Glutamatergic neuron (in vitro differentiated cells): ENCODE measurements around the gene TNS3. TPM values are rescaled to one million over a fixed set of nuclear protein-coding genes. Genes with fewer than 3 reads are reported as not detected.

Source experiments
- DNase-seq: peaks from one replicate; pipeline ENCODE4 v3.0.0; 2022
- H3K27ac Mint-ChIP-seq: one replicate; pipeline ENCODE4 v1.8.0; 2020; ENCODE audit warnings: mild to moderate bottlenecking, mixed read lengths, inconsistent platforms; ENCODE audit not compliant: unreplicated experiment
- H3K27me3 Mint-ChIP-seq: one replicate; pipeline ENCODE4 v1.8.0; 2020; ENCODE audit warnings: mild to moderate bottlenecking, moderate library complexity, mixed read lengths, inconsistent platforms; ENCODE audit not compliant: unreplicated experiment
- H3K36me3 Mint-ChIP-seq: one replicate; pipeline ENCODE4 v1.8.0; 2020; ENCODE audit warnings: mild to moderate bottlenecking, mixed read lengths, inconsistent platforms; ENCODE audit not compliant: unreplicated experiment
- H3K4me1 Mint-ChIP-seq: one replicate; pipeline ENCODE4 v1.8.0; 2020; ENCODE audit warnings: mild to moderate bottlenecking, low read depth, mixed read lengths, inconsistent platforms; ENCODE audit not compliant: unreplicated experiment
- H3K4me3 Mint-ChIP-seq: one replicate; pipeline ENCODE4 v1.8.0; 2020; ENCODE audit warnings: mild to moderate bottlenecking, mixed read lengths, inconsistent platforms; ENCODE audit not compliant: unreplicated experiment
- H3K9me3 Mint-ChIP-seq: one replicate; pipeline ENCODE4 v1.8.0; 2020; ENCODE audit warnings: mild to moderate bottlenecking, moderate library complexity, mixed read lengths, inconsistent platforms; ENCODE audit not compliant: unreplicated experiment
- total RNA-seq: library from RNA; stranded (reverse); fragmentation: NEBNext Ultra II Directional; extraction: Animal tissue kit (Norgen Biotek cat#: 25700); gene quantifications from one replicate; pipeline ENCODE4 v1.2.1, GENCODE V29; 2021; ENCODE audit not compliant: unreplicated experiment
- TF ChIP-seq, protein P1 (sequence below): fragments of 200-600 bp; sonication (generic); IDR thresholded peaks from one replicate; pipeline ENCODE4 v1.5.0; 2021; ENCODE audit not compliant: partially characterized antibody, unreplicated experiment

TNS3 gene
- total RNA-seq, 1 donor from 2014 or later = 3.8 TPM

DNA sequence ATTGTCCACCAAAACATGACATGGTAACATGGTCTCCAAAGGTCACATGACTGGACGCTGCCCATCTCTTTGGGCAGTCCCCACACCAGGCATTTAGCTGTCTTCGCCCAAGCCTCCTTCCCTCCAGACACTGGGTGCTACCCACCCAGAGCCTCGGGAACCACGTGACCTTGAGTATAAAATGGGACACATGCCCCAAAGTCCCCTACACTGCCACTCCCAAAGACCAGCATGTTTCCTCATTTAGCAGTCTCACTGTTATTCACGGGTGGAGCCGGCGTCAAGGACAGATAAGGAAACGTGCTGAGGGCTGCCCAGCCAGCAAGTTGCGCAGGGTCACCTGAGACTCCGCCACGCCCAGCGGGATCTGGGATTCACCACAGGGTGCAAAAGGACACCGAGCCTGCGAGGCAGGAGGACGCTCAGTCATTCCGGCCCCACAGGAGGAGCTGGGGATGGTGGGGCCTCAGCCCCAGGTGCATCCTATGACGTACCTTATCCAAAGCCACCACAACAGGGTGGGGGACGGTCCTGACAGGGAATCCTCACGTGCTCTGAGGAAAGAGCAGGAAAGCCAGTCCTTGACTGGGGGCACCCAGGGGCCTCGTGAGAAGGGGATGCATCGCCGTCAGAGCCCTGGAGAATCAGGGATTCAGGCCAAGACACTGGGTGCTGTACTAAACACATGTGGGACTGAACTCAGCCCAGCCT lies 226.9 kb downstream of the TNS3 start:
- H3K27me3 Mint-ChIP-seq = peaks cover 2% of the 10 kb centered on the region
- no peak overlapping the region for H3K4me3 Mint-ChIP-seq
- TF ChIP-seq, protein P1, sequence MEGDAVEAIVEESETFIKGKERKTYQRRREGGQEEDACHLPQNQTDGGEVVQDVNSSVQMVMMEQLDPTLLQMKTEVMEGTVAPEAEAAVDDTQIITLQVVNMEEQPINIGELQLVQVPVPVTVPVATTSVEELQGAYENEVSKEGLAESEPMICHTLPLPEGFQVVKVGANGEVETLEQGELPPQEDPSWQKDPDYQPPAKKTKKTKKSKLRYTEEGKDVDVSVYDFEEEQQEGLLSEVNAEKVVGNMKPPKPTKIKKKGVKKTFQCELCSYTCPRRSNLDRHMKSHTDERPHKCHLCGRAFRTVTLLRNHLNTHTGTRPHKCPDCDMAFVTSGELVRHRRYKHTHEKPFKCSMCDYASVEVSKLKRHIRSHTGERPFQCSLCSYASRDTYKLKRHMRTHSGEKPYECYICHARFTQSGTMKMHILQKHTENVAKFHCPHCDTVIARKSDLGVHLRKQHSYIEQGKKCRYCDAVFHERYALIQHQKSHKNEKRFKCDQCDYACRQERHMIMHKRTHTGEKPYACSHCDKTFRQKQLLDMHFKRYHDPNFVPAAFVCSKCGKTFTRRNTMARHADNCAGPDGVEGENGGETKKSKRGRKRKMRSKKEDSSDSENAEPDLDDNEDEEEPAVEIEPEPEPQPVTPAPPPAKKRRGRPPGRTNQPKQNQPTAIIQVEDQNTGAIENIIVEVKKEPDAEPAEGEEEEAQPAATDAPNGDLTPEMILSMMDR = no peak
- DNase-seq = no peak
- H3K27ac Mint-ChIP-seq = no peak overlapping the region
- peaks cover 4% of the 10 kb centered on the region for H3K9me3 Mint-ChIP-seq
- peaks cover 4% of the 10 kb centered on the region for H3K4me1 Mint-ChIP-seq
- no peaks in the 10 kb centered on the region for H3K36me3 Mint-ChIP-seq

DNA sequence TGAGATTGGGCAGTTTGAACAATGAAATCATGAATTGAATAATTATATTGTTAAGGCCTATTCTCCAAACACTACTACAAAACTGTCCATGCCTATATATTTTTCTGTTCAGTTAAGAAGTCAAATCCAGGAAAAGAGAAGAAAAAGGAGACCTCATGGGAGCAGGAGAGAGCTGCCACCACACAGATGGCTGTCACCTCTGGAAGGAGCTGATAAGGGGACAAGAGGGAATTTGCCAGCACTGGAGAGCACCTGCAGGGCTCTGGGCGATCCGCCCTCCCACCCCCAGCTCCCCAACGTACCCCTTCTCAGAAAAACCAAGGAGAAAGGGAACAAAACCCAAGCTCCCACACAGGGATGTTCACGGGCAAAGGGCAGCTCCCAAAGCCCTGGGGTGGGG lies 227.8 kb downstream of the TNS3 start:
- no peaks in the 10 kb centered on the region for H3K36me3 Mint-ChIP-seq
- TF ChIP-seq, protein P1 = no peak
- H3K9me3 Mint-ChIP-seq = peaks cover 3% of the 10 kb centered on the region
- no peak overlapping the region for H3K27ac Mint-ChIP-seq
- no peak for DNase-seq
- H3K4me1 Mint-ChIP-seq = peaks cover 7% of the 10 kb centered on the region
- no peak overlapping the region for H3K4me3 Mint-ChIP-seq
- H3K27me3 Mint-ChIP-seq = no peaks in the 10 kb centered on the region

DNA sequence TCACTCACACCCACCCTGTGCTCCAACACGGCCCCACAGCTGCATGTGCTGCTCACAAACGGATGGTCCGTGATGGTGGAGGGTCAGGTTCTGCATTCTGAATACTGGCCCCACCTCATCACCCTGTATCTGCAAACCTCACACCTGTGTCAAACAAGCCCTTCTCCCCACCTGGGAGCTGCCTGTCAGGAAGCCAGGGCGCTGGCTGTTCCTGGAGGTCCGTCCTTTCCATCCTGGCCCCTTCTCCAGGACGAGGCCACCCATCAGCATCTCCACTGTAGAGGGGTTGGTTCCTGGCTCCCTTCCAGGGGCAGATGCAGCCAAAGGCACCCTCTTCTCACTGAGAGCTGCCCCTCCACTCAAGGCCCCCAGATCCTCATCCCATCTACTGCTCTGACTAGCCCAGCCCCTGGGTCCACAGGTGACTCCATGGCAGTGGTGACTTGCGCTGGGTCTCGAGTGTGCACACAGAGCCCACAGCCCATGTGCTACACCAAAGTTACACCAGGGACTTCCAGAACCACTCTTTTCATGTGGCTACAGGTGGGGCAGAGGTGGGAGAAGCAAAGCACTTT lies 229.4 kb downstream of the TNS3 start:
- H3K4me3 Mint-ChIP-seq = no peak overlapping the region
- H3K4me1 Mint-ChIP-seq = peaks cover 10% of the 10 kb centered on the region
- TF ChIP-seq, protein P1 = no peak
- no peaks in the 10 kb centered on the region for H3K27me3 Mint-ChIP-seq
- H3K9me3 Mint-ChIP-seq = peaks cover 3% of the 10 kb centered on the region
- no peak for DNase-seq
- no peaks in the 10 kb centered on the region for H3K36me3 Mint-ChIP-seq
- H3K27ac Mint-ChIP-seq = no peak overlapping the region

DNA sequence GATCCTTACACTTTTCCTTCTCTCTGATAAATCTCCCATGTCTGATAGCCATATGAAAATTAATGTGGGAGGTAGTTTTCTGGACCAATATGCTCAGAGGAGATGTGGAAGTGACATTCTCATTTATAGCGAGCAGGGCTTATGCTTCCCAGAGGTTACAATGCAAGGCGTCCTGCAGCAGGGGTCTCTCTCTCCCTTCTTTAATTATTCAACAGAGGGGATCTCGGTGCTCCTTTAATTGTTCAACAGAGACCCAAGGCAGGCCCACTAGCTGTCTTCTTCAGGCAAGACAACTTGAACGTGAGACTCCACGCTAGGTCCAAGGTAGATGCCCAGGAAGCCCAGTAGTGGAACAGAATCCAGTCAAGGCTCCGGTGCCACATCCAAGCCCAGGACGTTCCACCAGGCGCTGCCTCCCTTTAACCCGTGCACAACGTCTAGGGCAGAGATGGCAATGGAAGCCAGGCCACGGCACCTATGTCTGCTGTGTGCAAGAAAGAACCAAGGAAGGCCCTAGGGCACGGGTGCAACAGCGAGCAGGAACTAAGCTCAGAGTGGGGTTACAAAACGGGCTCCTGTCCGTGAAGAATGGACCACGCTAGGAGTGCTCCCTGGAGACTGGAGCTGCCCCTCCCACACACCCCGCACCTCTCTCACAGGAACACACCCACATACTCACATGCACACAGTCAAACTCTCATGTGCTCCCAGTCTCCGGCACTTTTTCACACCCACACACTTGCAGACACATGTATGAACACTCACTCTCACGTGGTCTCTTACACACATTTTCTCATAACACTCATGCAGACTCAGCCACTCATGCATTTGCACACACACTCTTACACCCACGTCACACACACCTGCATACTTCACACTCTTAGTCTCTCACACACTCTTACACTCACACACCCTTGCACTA lies 230.4 kb downstream of the TNS3 start:
- DNase-seq = no peak
- Mint-ChIP-seq H3K9me3 (peaks cover 3% of the 10 kb centered on the region), H3K4me3 (no peak overlapping the region), H3K27ac (no peak overlapping the region), H3K36me3 (no peaks in the 10 kb centered on the region), H3K4me1 (peaks cover 10% of the 10 kb centered on the region), H3K27me3 (no peaks in the 10 kb centered on the region)
- TF ChIP-seq, protein P1 = no peak
